GM15510 (cell line): ENCODE results near the gene FANCC.

Source experiments
- POLR2A ChIP-seq: IDR thresholded peaks from 3 replicates; pipeline ENCODE4 v1.6.1; 2011; ENCODE audit warnings: borderline replicate concordance; ENCODE audit not compliant: insufficient read length; ENCODE audit errors: extremely low read depth

Gene FANCC

DNA sequence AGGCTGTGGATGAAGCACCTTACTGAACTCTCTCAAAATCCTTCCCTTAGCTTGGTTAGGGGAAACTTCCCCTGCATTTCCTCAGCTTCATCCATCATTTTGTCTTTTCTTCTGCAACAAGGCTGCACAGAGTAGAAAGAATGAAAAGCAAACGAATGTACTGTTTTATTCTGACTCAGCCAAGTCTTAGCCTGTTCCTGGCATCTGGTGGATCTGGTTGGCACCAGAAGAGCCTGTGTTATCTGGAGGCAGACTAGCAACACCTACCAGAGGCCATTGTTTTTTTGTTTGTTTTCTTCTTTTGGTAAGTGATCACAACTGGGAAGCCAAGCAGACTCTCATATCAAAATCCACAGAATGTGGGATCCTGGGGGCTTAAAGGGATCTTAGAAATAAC, 200.7 kb downstream of the FANCC start:
- TF ChIP-seq POLR2A: no peak

- TF ChIP-seq POLR2A: no peak
These were observed 201.3 kb downstream of the FANCC start for GRCh38 chr9:95116002-95116807.

DNA sequence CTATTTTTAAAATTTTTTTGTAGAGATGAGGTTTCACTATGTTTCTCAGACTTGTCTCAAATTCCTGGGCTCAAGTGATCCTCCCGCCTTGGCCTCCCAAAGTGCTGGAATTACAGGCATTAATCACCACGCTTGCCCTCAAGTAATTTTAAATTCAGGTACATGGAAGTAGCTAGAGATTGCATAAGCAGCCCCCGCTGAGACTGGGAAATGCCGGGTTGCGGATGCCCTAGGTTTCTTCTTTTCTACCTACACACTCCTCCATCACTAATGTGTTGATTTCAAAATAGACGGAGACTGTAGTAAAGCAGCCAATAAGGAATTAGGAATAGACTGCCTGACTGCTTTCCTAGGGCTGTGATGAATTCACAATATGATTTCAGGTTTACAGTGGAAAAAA, 202.4 kb downstream of the FANCC start:
- no peak for TF ChIP-seq POLR2A

GRCh38 chr9:95112436-95113280, 204.9 kb downstream of the FANCC start:
- TF ChIP-seq POLR2A: no peak

GRCh38 chr9:95111716-95112115, 205.8 kb downstream of the FANCC start:
- TF ChIP-seq POLR2A: no peak

DNA sequence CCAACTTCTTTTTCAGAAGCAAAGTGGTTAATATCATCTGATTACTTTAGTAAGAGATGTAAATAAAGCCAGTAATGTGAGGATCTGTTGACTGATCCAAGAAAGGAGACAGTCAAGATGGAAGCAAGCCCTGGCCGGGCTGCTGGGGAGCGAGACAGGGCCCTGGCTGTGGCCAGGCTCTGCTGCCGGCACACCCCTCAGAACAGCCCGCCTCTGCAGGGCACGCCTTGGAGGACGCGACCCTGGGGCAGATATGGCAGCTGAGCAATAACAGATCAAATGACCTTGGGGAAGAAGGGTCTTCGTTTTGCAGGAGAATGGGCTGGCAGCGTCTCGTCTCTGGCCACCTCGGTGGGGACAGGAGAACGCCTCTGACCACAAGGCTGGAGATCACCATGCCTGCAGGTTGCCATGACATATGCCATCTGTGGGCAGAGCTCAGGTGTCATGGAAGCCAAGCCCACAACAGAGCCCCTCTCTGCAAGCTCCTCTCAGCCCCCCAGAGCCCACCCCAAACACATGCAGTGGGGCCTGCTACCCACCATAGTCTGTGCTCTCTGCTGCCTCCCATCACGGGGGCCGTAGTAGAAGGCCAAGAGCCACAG, 206.5 kb downstream of the FANCC start:
- no peak for TF ChIP-seq POLR2A

DNA sequence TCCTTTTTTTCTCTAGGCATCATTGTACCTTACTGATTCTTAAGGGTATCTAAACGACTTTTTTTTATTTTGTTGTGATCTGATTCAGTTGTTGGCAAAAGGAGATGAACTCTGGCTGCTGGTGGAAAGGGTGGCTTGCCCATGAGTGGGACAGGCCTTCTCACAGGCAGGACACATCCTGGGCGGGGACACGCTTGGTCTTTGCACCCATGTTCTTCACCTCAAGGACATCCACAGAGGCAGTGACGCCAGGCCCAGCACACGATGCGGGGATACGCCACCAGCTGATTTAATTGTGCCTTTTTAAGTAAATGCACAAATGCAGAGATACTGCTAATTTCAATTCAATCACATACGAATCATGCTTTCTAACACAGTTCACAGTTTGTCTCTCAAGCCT, 208.1 kb downstream of the FANCC start:
- TF ChIP-seq POLR2A: no peak

DNA sequence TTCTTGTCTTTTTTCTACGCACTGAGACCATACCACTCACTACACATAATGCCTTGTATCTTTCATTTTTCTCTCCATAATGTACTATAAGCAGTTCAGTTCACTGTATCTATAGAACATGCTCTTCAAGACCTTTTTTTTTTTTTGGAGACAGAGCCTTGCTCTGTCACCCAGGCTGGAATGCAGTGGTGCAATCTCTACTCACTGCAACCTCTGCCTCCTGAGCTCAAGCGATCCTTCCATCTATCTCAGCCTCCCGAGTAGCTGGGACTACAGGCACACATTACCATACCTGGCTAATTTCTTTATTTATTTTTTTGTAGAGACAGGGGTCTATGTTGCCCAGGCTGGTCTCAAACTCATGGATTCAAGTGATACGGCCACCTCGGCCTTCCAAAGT, 208.7 kb downstream of the FANCC start:
- TF ChIP-seq POLR2A: no peak

- TF ChIP-seq POLR2A: no peak
These were observed 209.5 kb downstream of the FANCC start for GRCh38 chr9:95107976-95108375.

- no peak for TF ChIP-seq POLR2A
These were observed 210.3 kb downstream of the FANCC start for GRCh38 chr9:95107001-95107749.

- no peak for TF ChIP-seq POLR2A
These were observed 211.8 kb downstream of the FANCC start for GRCh38 chr9:95105519-95106287.

DNA sequence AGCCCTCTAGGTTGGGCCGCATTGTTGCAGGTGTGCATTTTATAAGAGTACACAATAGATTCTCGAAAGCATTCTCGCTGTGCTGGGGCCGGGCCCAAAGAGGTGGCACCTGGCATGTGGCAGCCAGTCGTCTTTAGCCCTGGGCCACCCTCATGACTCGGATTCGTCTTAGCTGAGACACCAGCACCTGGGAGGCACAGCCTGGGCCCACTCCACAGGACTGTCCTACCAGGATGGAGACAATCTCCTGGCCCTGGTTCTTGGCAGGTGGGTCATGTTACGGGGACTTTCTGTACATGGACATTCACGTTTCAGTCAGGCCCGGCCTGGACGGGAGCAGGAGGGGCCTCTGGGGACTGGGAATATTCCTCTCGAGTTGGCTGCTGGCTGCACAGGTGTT, 212.5 kb downstream of the FANCC start:
- TF ChIP-seq POLR2A: no peak

- no peak for TF ChIP-seq POLR2A
These were observed 212.9 kb downstream of the FANCC start for GRCh38 chr9:95104581-95104960.
